Fibroblast of the aortic adventitia (primary cell): ENCODE measurements around the gene C17orf100. TPM values are rescaled to one million over a fixed set of nuclear protein-coding genes. Genes with fewer than 3 reads are reported as not detected.

Experiments used
- DNase-seq: peaks from one replicate; pipeline ENCODE4 v3.0.0-alpha.2; 2010; ENCODE audit warnings: low read depth
- H3K4me3 ChIP-seq: 2 replicates; pipeline ENCODE4 v1.5.1; 2011; ENCODE audit warnings: low read depth, mild to moderate bottlenecking, control low read depth, low read length, moderate library complexity
- CTCF ChIP-seq: IDR thresholded peaks from 2 replicates; pipeline ENCODE4 v1.5.1; 2011; ENCODE audit warnings: mild to moderate bottlenecking, low read length, control low read depth, inconsistent platforms; ENCODE audit not compliant: insufficient read depth
- total RNA-seq: library from RNA; depleted of rRNA; stranded (reverse); fragments of >200 nt; gene quantifications from 2 replicates; pipeline ENCODE4 v1.2.3, GENCODE V29; 2012; ENCODE audit warnings: low replicate concordance

C17orf100 gene
- 0.57 and 0.63 TPM in 2 replicates for total RNA-seq

DNA sequence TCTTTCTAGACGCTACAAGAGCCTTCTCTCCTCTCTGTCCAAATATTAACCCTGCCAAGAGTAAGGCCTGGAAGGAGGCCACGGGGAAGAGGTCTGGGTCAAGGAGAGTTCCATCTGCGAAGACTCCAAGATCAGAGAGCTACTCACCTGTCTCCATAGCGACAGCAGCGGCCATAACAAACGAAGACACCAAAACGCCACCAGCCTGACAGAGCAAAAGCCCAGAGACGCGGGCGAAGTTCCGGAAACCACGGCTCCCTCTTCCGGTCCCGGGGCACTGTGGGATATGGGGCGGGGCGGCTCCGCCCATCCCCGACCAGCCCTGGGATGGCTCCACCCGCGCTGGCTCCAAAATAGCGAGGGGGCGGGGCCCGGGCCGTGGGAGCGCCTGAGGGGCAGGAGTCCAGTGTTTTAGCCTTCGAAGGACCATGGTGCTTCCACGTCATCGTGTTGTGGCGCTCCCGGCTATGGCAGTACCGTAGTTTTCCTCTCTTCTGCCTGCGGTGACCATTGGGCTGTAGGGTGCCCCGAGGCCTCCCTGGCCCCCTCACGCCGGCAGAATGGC is at the start of gene C17orf100, which contains the start of gene MED31:
Gene C17orf100, plus strand, starts transcription at position 409 of the 565 bp plus-strand sequence. Its CDS starts 152 bp downstream, at position 561.
Gene MED31, minus strand, starts transcription at position 252 of the 565 bp plus-strand sequence. Its CDS starts 77 bp downstream, at position 175.
- DNase-seq, result peak; percentile 83
- TF ChIP-seq CTCF, result no peak
- H3K4me3 ChIP-seq, result peak within 1 kb of the TSS; percentile 99

DNA sequence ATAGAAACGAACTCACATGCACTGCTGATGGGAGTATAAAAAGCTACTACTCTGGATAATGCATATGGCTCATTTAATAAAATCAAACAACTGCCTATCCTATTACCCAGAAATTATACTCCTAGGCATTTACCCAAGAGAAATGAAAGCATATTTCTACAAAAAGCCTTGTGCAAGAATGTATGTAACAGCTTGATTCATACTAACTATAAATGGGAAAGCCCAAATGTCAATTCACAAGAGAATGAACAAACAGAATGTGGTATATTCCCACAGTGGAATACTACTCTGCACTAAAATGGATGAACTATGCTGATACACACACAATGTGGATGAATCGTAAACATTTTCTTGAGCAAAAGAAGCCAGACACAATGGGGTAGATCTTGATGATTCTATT is 49.4 kb upstream of the C17orf100 start:
- H3K4me3 ChIP-seq, result no peak overlapping the region
- DNase-seq, result no peak
- no peak for TF ChIP-seq CTCF

GRCh38 chr17:6603744-6604325 is 47.7 kb upstream of the C17orf100 start:
- no peak overlapping the region for H3K4me3 ChIP-seq
- no peak for TF ChIP-seq CTCF
- peak; percentile 23 for DNase-seq

- TF ChIP-seq CTCF, result no peak
- DNase-seq, result no peak
- H3K4me3 ChIP-seq, result no peak overlapping the region
Observed at GRCh38 chr17:6605142-6605541, 46.4 kb upstream of the C17orf100 start.

GRCh38 chr17:6608321-6608720 is 43.2 kb upstream of the C17orf100 start:
- no peak for TF ChIP-seq CTCF
- no peak overlapping the region for H3K4me3 ChIP-seq
- peak; percentile 5 for DNase-seq

GRCh38 chr17:6610011-6610410 is 41.6 kb upstream of the C17orf100 start:
- DNase-seq, result no peak
- TF ChIP-seq CTCF, result no peak
- no peak overlapping the region for H3K4me3 ChIP-seq
